ENCODE data around the gene PCLO.
"Not testable (repeated sequence)": the region's sequence is repeated elsewhere in the genome, so short reads cannot be mapped to it uniquely, and the experiment has no call there.

PCLO gene

GRCh38 chr7:82959528-82959927 lies 203.2 kb downstream of the PCLO start:
- DNase-seq = no peak

GRCh38 chr7:82957521-82957920 lies 205.2 kb downstream of the PCLO start:
- no peak for DNase-seq

- DNase-seq = no peak
These were observed 209.2 kb downstream of the PCLO start for GRCh38 chr7:82953324-82954027.

GRCh38 chr7:82950436-82950835 lies 212.2 kb downstream of the PCLO start:
- no peak for DNase-seq

GRCh38 chr7:82945480-82945879 lies 217.2 kb downstream of the PCLO start:
- no peak for DNase-seq

GRCh38 chr7:82945056-82945455 lies 217.6 kb downstream of the PCLO start:
- DNase-seq = no peak

- no peak for DNase-seq
These were observed 230.2 kb downstream of the PCLO start for GRCh38 chr7:82932516-82932915.

GRCh38 chr7:82926477-82926876 lies 236.2 kb downstream of the PCLO start:
- DNase-seq = no peak

GRCh38 chr7:82925331-82925730 lies 237.4 kb downstream of the PCLO start:
- DNase-seq = no peak

GRCh38 chr7:82906502-82906901 lies 256.2 kb downstream of the PCLO start:
- no peak for DNase-seq

- DNase-seq = no peak
These were observed 257.8 kb downstream of the PCLO start for GRCh38 chr7:82904871-82905270.

- not testable (repeated sequence) for DNase-seq
These were observed 261.6 kb downstream of the PCLO start for GRCh38 chr7:82901098-82901497.

- DNase-seq = peak; percentile 29
These were observed 265.2 kb downstream of the PCLO start for GRCh38 chr7:82897500-82897899.

GRCh38 chr7:82894341-82894740 lies 268.3 kb downstream of the PCLO start:
- DNase-seq = not testable (repeated sequence)

- DNase-seq = no peak
These were observed 276.4 kb downstream of the PCLO start for GRCh38 chr7:82886324-82886723.

GRCh38 chr7:82865856-82866255 lies 296.8 kb downstream of the PCLO start:
- DNase-seq = no peak

- peak; percentile 67 for DNase-seq
These were observed 303.4 kb downstream of the PCLO start for GRCh38 chr7:82859106-82859850.

- no peak for DNase-seq
These were observed 311.6 kb downstream of the PCLO start for GRCh38 chr7:82851121-82851520.

GRCh38 chr7:82841828-82842227 lies 320.9 kb downstream of the PCLO start:
- peak; percentile 63 for DNase-seq

GRCh38 chr7:82840061-82840460 lies 322.6 kb downstream of the PCLO start:
- DNase-seq = no peak

GRCh38 chr7:82839555-82839954 lies 323.1 kb downstream of the PCLO start:
- peak; percentile 2 for DNase-seq

GRCh38 chr7:82839063-82839462 lies 323.6 kb downstream of the PCLO start:
- no peak for DNase-seq

- no peak for DNase-seq
These were observed 324.4 kb downstream of the PCLO start for GRCh38 chr7:82838314-82838713.

GRCh38 chr7:82823073-82823472 lies 339.6 kb downstream of the PCLO start:
- DNase-seq = no peak

GRCh38 chr7:82821037-82821436 lies 341.6 kb downstream of the PCLO start:
- DNase-seq = no peak

Measured in EL (cell line).